HUES48 (cell line): ENCODE measurements around the gene ZDHHC18.
"Not testable (repeated sequence)": the region's sequence is repeated elsewhere in the genome, so short reads cannot be mapped to it uniquely, and the experiment has no call there.

Source experiments
- H3K27ac ChIP-seq: one replicate; pipeline ENCODE4 v1.7.0; 2013; ENCODE audit warnings: low read depth, low read length, inconsistent platforms
- H3K27me3 ChIP-seq: 2 replicates; pipeline ENCODE4 v1.6.1; 2013; ENCODE audit warnings: mild to moderate bottlenecking, low read length; ENCODE audit not compliant: control insufficient read depth, insufficient read depth
- H3K36me3 ChIP-seq: 2 replicates; pipeline ENCODE4 v1.6.1; 2013; ENCODE audit warnings: low read length; ENCODE audit not compliant: control insufficient read depth, insufficient read depth
- H3K4me1 ChIP-seq: 2 replicates; pipeline ENCODE4 v1.6.1; 2013; ENCODE audit warnings: mild to moderate bottlenecking, low read length; ENCODE audit not compliant: control insufficient read depth, insufficient read depth
- H3K4me3 ChIP-seq: 2 replicates; pipeline ENCODE4 v1.5.1; 2013; ENCODE audit warnings: mild to moderate bottlenecking, low read depth, low read length
- H3K9ac ChIP-seq: 2 replicates; pipeline ENCODE4 v1.6.1; 2013; ENCODE audit warnings: mild to moderate bottlenecking, low read depth, low read length, moderate library complexity
- H3K9me3 ChIP-seq: 2 replicates; pipeline ENCODE4 v1.6.1; 2013; ENCODE audit warnings: low read length; ENCODE audit not compliant: control insufficient read depth, insufficient read depth

ZDHHC18 gene

DNA sequence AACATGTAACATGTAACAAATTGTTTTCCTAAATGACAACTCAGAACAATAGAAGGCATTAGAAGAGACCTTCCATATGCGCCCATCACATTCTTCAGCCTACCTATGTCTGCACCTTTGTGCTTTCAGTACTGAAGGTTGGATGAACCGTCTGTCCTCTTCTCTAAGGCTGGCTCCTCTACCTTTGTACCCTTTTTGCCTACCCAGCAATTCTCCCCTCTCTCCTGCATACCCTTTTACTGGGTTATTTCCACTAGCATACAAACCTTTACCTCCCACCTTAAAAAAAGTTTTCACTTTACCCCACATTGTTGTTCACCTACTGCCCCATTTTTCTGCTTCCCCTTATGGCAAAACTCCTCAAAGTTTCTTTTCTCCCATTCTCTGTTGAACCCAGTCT lies 33.6 kb upstream of the ZDHHC18 start:
- Histone ChIP-seq H3K9ac (no peak overlapping the region), H3K4me1 (peaks cover 6% of the 10 kb centered on the region), H3K36me3 (peaks cover 20% of the 10 kb centered on the region), H3K27ac (no peak overlapping the region), H3K27me3 (no peaks in the 10 kb centered on the region), H3K9me3 (no peaks in the 10 kb centered on the region), H3K4me3 (no peak overlapping the region)

DNA sequence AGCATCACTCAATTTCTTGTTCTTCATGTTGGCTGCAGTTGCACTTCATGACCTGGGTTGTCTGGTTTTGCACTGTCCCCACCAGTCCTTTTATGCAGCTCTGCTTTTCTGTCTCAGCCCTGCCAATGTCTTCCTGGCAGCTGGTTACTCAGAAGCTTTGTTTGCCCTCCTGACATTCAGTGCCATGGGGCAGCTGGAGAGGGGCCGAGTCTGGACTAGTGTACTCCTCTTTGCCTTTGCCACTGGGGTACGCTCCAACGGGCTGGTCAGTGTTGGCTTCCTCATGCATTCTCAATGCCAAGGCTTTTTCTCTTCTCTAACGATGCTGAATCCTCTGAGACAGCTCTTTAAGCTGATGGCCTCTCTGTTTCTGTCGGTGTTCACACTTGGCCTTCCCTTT lies 32.1 kb upstream of the ZDHHC18 start:
- H3K36me3 ChIP-seq: peaks cover 20% of the 10 kb centered on the region
- H3K9ac ChIP-seq: no peak overlapping the region
- no peaks in the 10 kb centered on the region for H3K9me3 ChIP-seq
- H3K4me3 ChIP-seq: no peak overlapping the region
- no peaks in the 10 kb centered on the region for H3K4me1 ChIP-seq
- no peak overlapping the region for H3K27ac ChIP-seq
- no peaks in the 10 kb centered on the region for H3K27me3 ChIP-seq

DNA sequence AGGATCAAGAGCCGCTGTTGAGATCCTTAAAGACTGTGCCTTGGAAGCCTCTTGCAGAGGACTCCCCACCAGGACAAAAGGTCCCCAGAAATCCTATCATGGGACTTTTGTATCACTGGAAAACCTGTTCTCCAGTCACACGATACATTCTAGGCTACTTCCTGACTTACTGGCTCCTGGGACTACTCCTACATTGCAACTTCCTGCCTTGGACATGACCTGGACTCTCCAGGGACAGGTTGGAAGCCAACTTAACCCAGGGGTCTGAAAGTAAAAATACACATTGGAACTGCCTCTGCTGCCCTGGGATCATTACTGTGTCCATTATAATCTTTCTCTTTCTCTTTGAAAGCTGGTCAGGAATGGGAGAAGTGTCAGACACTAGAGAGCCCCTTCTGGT lies 28.9 kb upstream of the ZDHHC18 start:
- Histone ChIP-seq H3K4me3 (no peak overlapping the region), H3K27ac (no peak overlapping the region), H3K9me3 (no peaks in the 10 kb centered on the region), H3K27me3 (no peaks in the 10 kb centered on the region), H3K36me3 (peaks cover 20% of the 10 kb centered on the region), H3K9ac (no peak overlapping the region), H3K4me1 (peaks cover 5% of the 10 kb centered on the region)

DNA sequence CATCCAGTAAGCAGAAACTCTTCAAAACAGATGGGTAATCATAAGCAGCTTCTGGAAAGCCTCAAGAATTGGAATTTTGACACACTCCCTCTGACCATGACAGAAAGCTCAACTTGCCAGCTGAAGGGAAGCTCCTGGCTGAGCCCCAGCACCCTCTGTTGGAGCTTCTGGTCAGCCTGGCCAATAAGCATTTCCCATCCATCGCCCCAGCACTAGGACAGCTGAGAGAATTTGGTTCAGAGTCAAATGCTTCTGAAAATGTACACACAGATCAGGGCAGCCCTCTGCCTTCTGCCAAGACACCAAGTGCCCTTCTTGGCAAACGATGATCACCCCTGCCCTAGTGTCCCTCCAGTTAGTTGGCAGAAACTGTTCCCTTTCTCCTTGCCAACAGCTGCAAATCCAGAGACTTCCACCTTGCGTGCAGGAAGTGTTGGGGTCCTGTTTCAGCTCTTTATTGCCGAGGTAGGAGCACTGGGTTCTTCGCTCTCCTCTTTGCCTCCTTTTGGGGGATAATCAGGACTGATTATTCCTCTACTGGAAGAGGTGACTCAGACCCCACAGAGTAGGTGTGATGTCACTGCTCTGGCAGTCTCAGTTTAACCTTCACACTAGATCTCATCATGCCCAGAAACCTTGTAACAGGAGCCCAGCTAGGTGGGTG lies 26.9 kb upstream of the ZDHHC18 start:
- H3K9ac ChIP-seq: no peak overlapping the region; the same call in 1 of the 2 replicates
- H3K9me3 ChIP-seq: no peaks in the 10 kb centered on the region
- H3K4me1 ChIP-seq: peaks cover 5% of the 10 kb centered on the region
- peaks cover 12% of the 10 kb centered on the region for H3K36me3 ChIP-seq
- peak overlapping the region; percentile 84 for H3K27ac ChIP-seq
- H3K4me3 ChIP-seq: no peak overlapping the region
- no peaks in the 10 kb centered on the region for H3K27me3 ChIP-seq

DNA sequence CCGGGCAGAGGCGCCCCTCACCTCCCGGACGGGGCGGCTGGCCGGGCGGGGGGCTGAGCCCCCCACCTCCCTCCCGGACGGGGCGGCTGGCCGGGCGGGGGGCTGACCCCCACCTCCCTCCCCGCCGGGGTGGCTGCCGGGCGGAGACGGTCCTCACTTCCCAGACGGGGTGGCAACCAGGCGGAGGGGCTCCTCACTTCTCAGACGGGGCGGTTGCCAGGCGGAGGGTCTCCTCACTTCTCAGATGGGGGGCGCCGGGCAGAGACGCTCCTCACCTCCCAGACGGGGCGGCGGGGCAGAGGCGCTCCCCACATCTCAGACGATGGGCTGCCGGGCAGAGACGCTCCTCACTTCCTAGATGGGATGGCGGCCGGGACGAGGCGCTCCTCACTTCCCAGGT lies 22.6 kb upstream of the ZDHHC18 start:
- H3K9ac ChIP-seq, H3K9me3 ChIP-seq, H3K4me1 ChIP-seq, H3K4me3 ChIP-seq, H3K27ac ChIP-seq, H3K27me3 ChIP-seq, H3K36me3 ChIP-seq: not testable (repeated sequence)

DNA sequence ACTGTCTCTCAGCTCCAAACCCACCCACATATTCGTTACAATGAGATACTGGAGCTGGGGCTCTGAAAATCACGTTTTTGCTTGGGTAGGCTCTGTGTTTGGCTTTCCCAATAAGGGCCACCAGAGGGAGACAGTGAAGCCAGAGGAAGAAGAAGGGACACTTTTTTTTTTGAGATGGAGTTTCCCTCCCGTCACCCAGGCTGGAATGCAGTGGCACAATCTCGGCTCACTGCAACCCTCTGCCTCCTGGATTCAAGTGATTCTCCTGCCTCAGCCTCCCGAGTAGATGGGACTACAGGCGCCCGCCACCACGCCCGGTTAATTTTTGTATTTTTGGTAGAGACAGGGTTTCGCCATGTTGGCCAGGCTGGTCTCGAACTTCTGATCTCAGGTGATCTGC lies 16.4 kb upstream of the ZDHHC18 start:
- not testable (repeated sequence) for H3K9ac ChIP-seq

DNA sequence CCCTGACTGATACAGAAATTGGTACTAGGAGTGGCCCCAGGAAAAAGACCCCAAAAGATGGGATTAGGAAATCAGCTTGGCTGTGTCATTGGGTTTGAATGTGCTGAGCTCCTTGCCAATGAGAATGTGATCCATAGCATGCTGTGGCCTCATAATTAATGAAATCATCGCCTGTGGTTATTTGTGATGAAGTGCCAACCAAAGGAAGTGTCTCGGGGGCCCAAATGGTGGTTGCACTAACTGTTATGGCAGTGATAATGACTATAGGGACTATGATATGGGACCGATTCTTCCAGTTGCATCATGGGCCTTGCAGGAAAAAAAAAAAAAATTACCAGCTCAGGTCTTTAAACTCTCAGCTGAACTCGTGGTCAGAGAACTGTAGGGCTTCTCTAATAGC lies 15.4 kb upstream of the ZDHHC18 start:
- H3K9me3 ChIP-seq: no peaks in the 10 kb centered on the region; the same call in 1 of the 2 replicates
- H3K9ac ChIP-seq: no peak overlapping the region
- H3K4me1 ChIP-seq: no peaks in the 10 kb centered on the region
- no peak overlapping the region for H3K4me3 ChIP-seq
- H3K27ac ChIP-seq: no peak overlapping the region
- no peaks in the 10 kb centered on the region for H3K36me3 ChIP-seq
- H3K27me3 ChIP-seq: no peaks in the 10 kb centered on the region

More for the DNA sequence above, 16.4 kb upstream of the ZDHHC18 start:
- not testable (repeated sequence) for H3K36me3 ChIP-seq, H3K27me3 ChIP-seq, H3K4me1 ChIP-seq, H3K27ac ChIP-seq, H3K9me3 ChIP-seq, H3K4me3 ChIP-seq

DNA sequence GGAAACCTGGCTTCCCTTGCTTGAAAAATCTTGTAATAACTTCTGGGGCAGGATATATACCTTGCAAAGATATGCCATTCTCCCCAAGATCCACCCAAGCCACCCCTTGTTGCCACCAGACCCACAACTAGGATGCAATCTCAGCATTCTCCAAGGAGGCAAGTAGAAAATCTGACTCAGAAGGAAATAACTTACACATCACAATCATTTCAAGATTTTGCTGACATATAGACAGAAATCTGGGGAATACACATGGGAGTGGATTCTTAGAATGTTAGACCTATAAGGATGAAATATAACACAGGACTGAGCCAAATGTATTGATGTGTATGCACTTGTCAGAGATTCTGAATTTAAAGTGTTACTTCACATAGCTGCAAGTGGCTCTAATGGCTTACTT lies 14.8 kb upstream of the ZDHHC18 start:
- Histone ChIP-seq H3K4me1 (no peaks in the 10 kb centered on the region), H3K4me3 (no peak overlapping the region)

DNA sequence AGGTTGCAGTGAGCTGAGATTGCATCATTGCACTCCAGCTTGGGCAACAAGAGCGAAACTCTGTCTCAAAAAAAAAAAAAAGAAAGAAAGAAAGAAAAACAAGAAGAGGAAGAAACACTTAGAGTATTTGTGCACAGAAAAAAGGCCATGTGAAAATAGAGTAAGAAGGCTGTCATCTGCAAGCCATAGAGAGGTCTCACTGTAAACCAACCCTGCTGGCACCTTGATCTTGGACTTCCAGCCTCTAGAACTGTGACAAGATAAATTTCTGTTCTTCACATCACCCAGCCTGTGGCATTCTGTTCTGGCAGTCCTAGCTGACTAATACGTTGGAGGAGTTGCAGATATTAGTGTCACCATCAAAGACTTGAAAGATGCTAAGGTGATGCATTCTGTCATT lies 12.1 kb upstream of the ZDHHC18 start:
- H3K9me3 ChIP-seq: no peaks in the 10 kb centered on the region
- no peak overlapping the region for H3K4me3 ChIP-seq
- no peaks in the 10 kb centered on the region for H3K36me3 ChIP-seq

More for the DNA sequence above, 14.8 kb upstream of the ZDHHC18 start:
- no peaks in the 10 kb centered on the region for H3K9me3 ChIP-seq
- H3K27me3 ChIP-seq: no peaks in the 10 kb centered on the region
- no peak overlapping the region for H3K27ac ChIP-seq
- no peak overlapping the region for H3K9ac ChIP-seq
- H3K36me3 ChIP-seq: no peaks in the 10 kb centered on the region

DNA sequence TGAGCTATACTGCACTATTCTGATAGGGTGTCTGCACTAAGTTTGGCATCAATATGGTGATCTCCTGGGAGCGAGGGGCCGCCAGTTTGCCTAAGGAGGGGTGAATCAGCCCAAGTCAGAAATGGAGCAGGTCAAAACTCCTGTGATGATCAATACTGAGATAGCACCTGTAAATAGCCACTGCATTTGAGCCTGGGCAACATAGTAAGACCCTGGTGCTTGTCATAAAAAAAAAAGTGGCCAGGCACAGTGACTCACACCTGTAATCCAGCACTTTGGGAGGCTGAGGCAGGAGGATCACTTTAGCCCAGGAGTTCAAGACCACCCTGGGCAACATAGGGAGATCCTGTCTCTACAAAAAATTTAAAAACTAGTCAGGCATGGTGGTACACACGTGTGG lies 11.6 kb upstream of the ZDHHC18 start:
- Histone ChIP-seq H3K9ac (no peak overlapping the region), H3K36me3 (no peaks in the 10 kb centered on the region), H3K9me3 (no peaks in the 10 kb centered on the region)

More for the DNA sequence above, 12.1 kb upstream of the ZDHHC18 start:
- Histone ChIP-seq H3K4me1 (no peaks in the 10 kb centered on the region), H3K27me3 (no peaks in the 10 kb centered on the region), H3K9ac (no peak overlapping the region), H3K27ac (no peak overlapping the region)

DNA sequence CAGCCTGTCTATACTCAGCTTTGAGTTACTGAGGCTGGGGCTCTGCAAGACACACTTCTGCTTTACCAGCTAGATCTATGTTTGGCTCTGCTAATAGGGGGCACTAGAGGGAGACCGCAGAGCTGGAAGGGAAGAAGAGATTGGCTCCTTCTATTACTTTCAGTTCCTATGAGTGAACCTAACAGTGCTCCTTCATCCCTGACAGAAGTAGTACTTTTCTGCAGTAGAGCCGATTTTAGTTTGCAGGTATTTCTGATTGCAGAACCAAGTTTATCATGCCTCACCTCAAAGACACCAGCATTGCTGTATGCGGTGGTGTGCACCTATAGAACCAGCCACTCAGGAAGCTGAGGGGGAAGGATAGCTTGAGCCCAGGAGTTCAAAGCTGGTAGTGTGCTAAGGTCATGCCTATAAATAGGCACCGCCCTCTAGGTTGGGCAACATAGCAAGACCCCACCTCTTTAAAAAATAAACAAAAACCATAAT lies 5.7 kb upstream of the ZDHHC18 start:
- H3K36me3 ChIP-seq: no peaks in the 10 kb centered on the region
- H3K4me1 ChIP-seq: 0 out of 2 replicates have a peak, but pooled peaks cover under 1% of the 10 kb centered on the region
- no peaks in the 10 kb centered on the region for H3K27me3 ChIP-seq
- no peak overlapping the region for H3K9ac ChIP-seq
- H3K4me3 ChIP-seq: no peak overlapping the region
- no peaks in the 10 kb centered on the region for H3K9me3 ChIP-seq
- H3K27ac ChIP-seq: no peak overlapping the region

More for the DNA sequence above, 11.6 kb upstream of the ZDHHC18 start:
- H3K4me3 ChIP-seq: no peak overlapping the region
- H3K27me3 ChIP-seq: no peaks in the 10 kb centered on the region
- no peaks in the 10 kb centered on the region for H3K4me1 ChIP-seq
- no peak overlapping the region for H3K27ac ChIP-seq
